Measurements from ENCODE around the gene CHRNA4. TPM values are rescaled to one million over a fixed set of nuclear protein-coding genes. Genes with fewer than 3 reads are reported as not detected.

The CHRNA4 gene
- total and polyA plus RNA-seq, 2 of the 4 experiments (the other 2 are of a cell fraction), result not detected

DNA sequence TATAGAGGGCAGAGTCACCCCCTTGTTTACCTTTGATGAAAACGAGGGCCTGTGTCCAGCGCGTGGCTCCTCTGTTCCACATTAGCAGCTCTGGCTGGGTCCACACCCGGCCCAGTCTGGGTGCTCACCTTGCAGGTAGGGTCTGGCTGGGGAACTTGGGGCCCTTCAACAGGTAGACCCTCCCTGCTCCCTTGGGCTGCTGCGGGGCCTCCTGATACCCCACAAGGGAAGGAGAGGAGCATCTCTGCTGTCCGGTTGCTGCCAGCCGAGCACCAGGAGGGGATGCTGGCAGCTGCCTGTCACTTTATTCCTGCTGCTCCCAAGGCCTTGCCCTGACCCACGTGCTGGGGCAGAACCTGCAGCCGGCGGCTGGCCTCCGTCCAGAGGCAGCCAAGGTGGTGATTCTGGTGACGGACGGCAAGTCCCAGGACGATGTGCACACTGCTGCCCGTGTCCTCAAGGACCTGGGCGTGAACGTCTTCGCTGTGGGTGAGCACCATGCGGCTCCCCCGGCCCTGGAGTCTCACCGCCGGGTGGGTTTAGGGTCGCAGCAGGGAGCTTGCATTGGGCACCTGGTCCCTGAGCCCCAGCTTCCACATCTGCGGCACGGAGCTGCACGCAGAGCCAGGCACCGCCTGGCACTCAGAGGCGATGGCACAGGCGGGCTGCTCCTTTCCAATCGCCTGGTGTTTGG lies 52.8 kb downstream of the CHRNA4 start:
- no peak overlapping the region for H3K56ac ChIP-seq (ENCODE audit: extremely low read depth, insufficient read depth, low read length)
- peaks cover 6% of the 10 kb centered on the region; the same call in 1 of the 2 replicates for H3K4me1 ChIP-seq (ENCODE audit: control insufficient read depth, insufficient read depth, low read length)
- no peak overlapping the region for H3K27ac ChIP-seq (ENCODE audit: insufficient read depth, low read length)
- dilution Hi-C loops (cut with HindIII; ENCODE audit: low sequenced_read_pairs, unreplicated experiment), result no loop called here
- no peak overlapping the region for H2BK120ac ChIP-seq (ENCODE audit: low read depth, low read length)
- H2BK15ac ChIP-seq (ENCODE audit: low read depth, low read length), result no peak overlapping the region
- H3K4me3 ChIP-seq (ENCODE audit: insufficient read depth, low read depth, low read length), result no peak overlapping the region
- H3K14ac ChIP-seq (replicated peaks; ENCODE audit: low read depth, low read length), result no peak overlapping the region
- ATAC-seq (ENCODE audit: low read depth), result no peak
- H3K79me1 ChIP-seq (ENCODE audit: low read depth in 1 of 2, low read length in 2 of 2), result no peaks in the 10 kb centered on the region
- no peaks in the 10 kb centered on the region for H3K36me3 ChIP-seq (ENCODE audit: control insufficient read depth, insufficient read depth, low read length)
- in situ Hi-C loops (cut with MboI; ENCODE audit: low sequenced_read_pairs), result no loop called here
- no peak overlapping the region for H2BK5ac ChIP-seq (ENCODE audit: low read depth, low read length, poor library complexity, severe bottlenecking)
- no peak overlapping the region for H4K5ac ChIP-seq (ENCODE audit: low read depth, low read length)
- no peak overlapping the region for H3K23ac ChIP-seq (ENCODE audit: low read depth, low read length)
- no peak overlapping the region for H4K91ac ChIP-seq (ENCODE audit: insufficient read depth, low read depth, low read length)
- no peak for DNase-seq
- no peak overlapping the region for H2BK20ac ChIP-seq (ENCODE audit: low read depth, low read length)
- no peak overlapping the region for H4K8ac ChIP-seq (ENCODE audit: low read depth in 2 of 2, low read length in 2 of 2)
- no peaks in the 10 kb centered on the region for H3K9me1 ChIP-seq (ENCODE audit: insufficient read depth, low read length)
- H3K4ac ChIP-seq (ENCODE audit: low read depth, low read length), result no peak overlapping the region
- WGBS, 2 experiments (ENCODE audit: extremely low coverage in 2 of 2, insufficient read length in 1 of 2), result 77% methylated on average over 21 of the region's 30 CpGs; no CpG with 5 or more reads in 1 of the 2 experiments
- BruUV-seq (replicated peaks), result no TSS peak
- peaks cover 5% of the 10 kb centered on the region; the same call in 1 of the 2 replicates for H4K20me1 ChIP-seq (ENCODE audit: insufficient read depth, low read length)
- no peak overlapping the region for H2AK5ac ChIP-seq (ENCODE audit: low read depth, low read length)
- no peaks in the 10 kb centered on the region for H3K9me3 ChIP-seq (ENCODE audit: control insufficient read depth, insufficient read depth, low read length)
- ChIA-PET CTCF (interaction anchor here (0.6 to 3.5 kb wide), 2 partner anchors 36 to 73 kb away, joined by 3 to 30 read pairs; no protein-coding TSS in a partner anchor), POLR2A (ENCODE audit: unreplicated experiment) (no interaction called here)
- no peak overlapping the region for H3K4me2 ChIP-seq (ENCODE audit: low read depth, low read length)
- no peak overlapping the region for H2AFZ ChIP-seq (replicated peaks; ENCODE audit: low read length, poor library complexity)
- no peak overlapping the region for H2AK9ac ChIP-seq (replicated peaks; ENCODE audit: low read depth, low read length, poor library complexity)
- intact Hi-C loops (cut with micrococcal nuclease), result no loop called here
- no peak overlapping the region for H3K18ac ChIP-seq (ENCODE audit: low read depth, low read length)
- H3K27me3 ChIP-seq (ENCODE audit: control insufficient read depth, insufficient read depth, low read length), result peaks cover 21% of the 10 kb centered on the region; the same call in 1 of the 2 replicates
- H3K9ac ChIP-seq (ENCODE audit: low read depth, low read length), result no peak overlapping the region
- TF ChIP-seq MAZ (IDR thresholded peaks at IDR 0.05; ENCODE audit: borderline replicate concordance, low read depth, low read length) (no peak), MXI1 (IDR thresholded peaks at IDR 0.05; ENCODE audit: borderline replicate concordance, low read depth, low read length) (no peak), SMC3 (IDR thresholded peaks at IDR 0.05; ENCODE audit: low read depth, low read length) (no peak), POLR2A (IDR thresholded peaks at IDR 0.05; ENCODE audit: low read depth, low read length) (no peak), RFX5 (IDR thresholded peaks at IDR 0.05; ENCODE audit: low read depth, low read length) (no peak), FOS (IDR thresholded peaks at IDR 0.05; ENCODE audit: low read depth, low read length) (no peak), CEBPB (IDR thresholded peaks at IDR 0.05; ENCODE audit: low read depth, low read length) (no peak), RCOR1 (IDR thresholded peaks at IDR 0.05; ENCODE audit: insufficient replicate concordance, low read length) (no peak), CHD1 (IDR thresholded peaks at IDR 0.05; ENCODE audit: low read depth, low read length) (no peak), MAFK (IDR thresholded peaks at IDR 0.05; ENCODE audit: low read depth, low read length) (no peak)
- TF ChIP-seq, protein P1, sequence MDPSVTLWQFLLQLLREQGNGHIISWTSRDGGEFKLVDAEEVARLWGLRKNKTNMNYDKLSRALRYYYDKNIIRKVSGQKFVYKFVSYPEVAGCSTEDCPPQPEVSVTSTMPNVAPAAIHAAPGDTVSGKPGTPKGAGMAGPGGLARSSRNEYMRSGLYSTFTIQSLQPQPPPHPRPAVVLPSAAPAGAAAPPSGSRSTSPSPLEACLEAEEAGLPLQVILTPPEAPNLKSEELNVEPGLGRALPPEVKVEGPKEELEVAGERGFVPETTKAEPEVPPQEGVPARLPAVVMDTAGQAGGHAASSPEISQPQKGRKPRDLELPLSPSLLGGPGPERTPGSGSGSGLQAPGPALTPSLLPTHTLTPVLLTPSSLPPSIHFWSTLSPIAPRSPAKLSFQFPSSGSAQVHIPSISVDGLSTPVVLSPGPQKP (IDR thresholded peaks at IDR 0.05; ENCODE audit: borderline replicate concordance, low read depth, low read length), result no peak
- TF ChIP-seq, protein P2, sequence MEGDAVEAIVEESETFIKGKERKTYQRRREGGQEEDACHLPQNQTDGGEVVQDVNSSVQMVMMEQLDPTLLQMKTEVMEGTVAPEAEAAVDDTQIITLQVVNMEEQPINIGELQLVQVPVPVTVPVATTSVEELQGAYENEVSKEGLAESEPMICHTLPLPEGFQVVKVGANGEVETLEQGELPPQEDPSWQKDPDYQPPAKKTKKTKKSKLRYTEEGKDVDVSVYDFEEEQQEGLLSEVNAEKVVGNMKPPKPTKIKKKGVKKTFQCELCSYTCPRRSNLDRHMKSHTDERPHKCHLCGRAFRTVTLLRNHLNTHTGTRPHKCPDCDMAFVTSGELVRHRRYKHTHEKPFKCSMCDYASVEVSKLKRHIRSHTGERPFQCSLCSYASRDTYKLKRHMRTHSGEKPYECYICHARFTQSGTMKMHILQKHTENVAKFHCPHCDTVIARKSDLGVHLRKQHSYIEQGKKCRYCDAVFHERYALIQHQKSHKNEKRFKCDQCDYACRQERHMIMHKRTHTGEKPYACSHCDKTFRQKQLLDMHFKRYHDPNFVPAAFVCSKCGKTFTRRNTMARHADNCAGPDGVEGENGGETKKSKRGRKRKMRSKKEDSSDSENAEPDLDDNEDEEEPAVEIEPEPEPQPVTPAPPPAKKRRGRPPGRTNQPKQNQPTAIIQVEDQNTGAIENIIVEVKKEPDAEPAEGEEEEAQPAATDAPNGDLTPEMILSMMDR (conservative IDR thresholded peaks at IDR 0.05; ENCODE audit: low read depth, low read length), result no peak
